MCF 10A (cell line): ENCODE data around the gene AQP3. TPM values are rescaled to one million over a fixed set of nuclear protein-coding genes. Genes with fewer than 3 reads are reported as not detected.

Experiments used
- BruUV-seq: library from RNA; stranded (reverse); fragments of 400-500 nt; replicated peaks from 2 replicates; lab custom pipeline; 2021; lab: Mats Ljungman, UMichigan
- CTCF ChIA-PET: fragments of 300-600 bp; sonication (Branson Sonifier 250); formaldehyde crosslinking; extraction: SDS; loops from one replicate; lab custom pipeline; 2021; ENCODE audit warnings: antibody characterized with exemption, inconsistent platforms; lab: Yijun Ruan, JAX
- POLR2A ChIA-PET: fragments of 300-600, 350-650 bp; sonication (Branson Sonifier 250); formaldehyde crosslinking; extraction: SDS; loops from one replicate; lab custom pipeline; 2020; ENCODE audit warnings: antibody characterized with exemption, inconsistent platforms; lab: Yijun Ruan, JAX
- DNase-seq: peaks from one replicate; pipeline ENCODE4 v3.0.0-alpha.2; 2018; ENCODE audit not compliant: unreplicated experiment
- H3K27ac Mint-ChIP-seq: one replicate; pipeline ENCODE4 v1.8.0; 2022; ENCODE audit warnings: mild to moderate bottlenecking, low read depth, mixed read lengths; ENCODE audit not compliant: unreplicated experiment
- H3K27me3 Mint-ChIP-seq: one replicate; pipeline ENCODE4 v1.8.0; 2022; ENCODE audit warnings: mixed read lengths; ENCODE audit not compliant: insufficient read depth, unreplicated experiment
- H3K36me3 Mint-ChIP-seq: one replicate; pipeline ENCODE4 v1.8.0; 2022; ENCODE audit warnings: mild to moderate bottlenecking, moderate library complexity, mixed read lengths; ENCODE audit not compliant: insufficient read depth, unreplicated experiment
- H3K4me1 Mint-ChIP-seq: one replicate; pipeline ENCODE4 v1.8.0; 2022; ENCODE audit warnings: mixed read lengths; ENCODE audit not compliant: insufficient read depth, unreplicated experiment
- H3K4me3 Mint-ChIP-seq: one replicate; pipeline ENCODE4 v1.8.0; 2022; ENCODE audit warnings: mild to moderate bottlenecking, moderate library complexity, mixed read lengths; ENCODE audit not compliant: unreplicated experiment
- H3K9me3 Mint-ChIP-seq: one replicate; pipeline ENCODE4 v1.8.0; 2022; ENCODE audit warnings: mixed read lengths; ENCODE audit not compliant: unreplicated experiment
- CTCF ChIP-seq: fragments of 200-600 bp; IDR thresholded peaks from one replicate; pipeline ENCODE4 v1.8.0; 2022; ENCODE audit warnings: antibody characterized with exemption, mild to moderate bottlenecking; ENCODE audit not compliant: unreplicated experiment
- intact Hi-C: fragments of 100-400 bp; cut with micrococcal nuclease; formaldehyde crosslinking; loops from 2 replicates; pipeline ENCODE4 v1.14.1; 2022
- total RNA-seq: library from RNA; stranded (reverse); gene quantifications from 2 replicates; pipeline ENCODE4 v1.2.3, GENCODE V29; 2022

AQP3 gene
- total RNA-seq, 1 experiment from 2014 or later: 0.89 TPM

DNA sequence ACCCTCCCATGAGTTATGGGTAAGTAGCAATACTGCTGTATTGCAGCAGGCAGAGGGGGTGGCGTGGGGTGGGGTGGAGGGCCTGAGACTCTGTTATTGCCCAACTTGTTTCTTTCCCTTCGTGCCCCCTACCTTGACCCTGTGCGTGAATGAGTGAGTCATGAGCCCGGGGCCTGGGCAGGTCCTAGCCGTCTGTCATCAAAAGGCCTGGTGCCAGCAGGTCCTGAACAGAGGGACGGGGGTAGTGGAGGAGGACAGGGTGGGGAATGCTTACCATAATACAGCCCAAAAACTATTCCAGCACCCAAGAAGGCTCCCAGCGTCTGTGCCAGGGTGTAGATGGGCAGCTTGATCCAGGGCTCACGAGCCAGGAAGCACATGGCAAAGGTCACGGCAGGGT is 4.3 kb downstream of the AQP3 start:
- no peak overlapping the region for H3K4me3 Mint-ChIP-seq
- no peak overlapping the region for H3K27ac Mint-ChIP-seq
- TF ChIP-seq CTCF: no peak
- peaks cover 56% of the 10 kb centered on the region for H3K4me1 Mint-ChIP-seq
- intact Hi-C loops: no loop called here
- peak; percentile 93 for DNase-seq
- BruUV-seq: no TSS peak
- no peaks in the 10 kb centered on the region for H3K9me3 Mint-ChIP-seq
- H3K36me3 Mint-ChIP-seq: no peaks in the 10 kb centered on the region
- CTCF ChIA-PET: interaction anchor here (1.3 to 3.7 kb wide), 3 partner anchors 9 to 39 kb away, joined by 5 to 23 read pairs (median 5); no protein-coding TSS in a partner anchor
- POLR2A ChIA-PET: interaction anchor here (1.0 to 1.2 kb wide), 2 partner anchors 12 to 27 kb away, joined by 3 read pairs; no protein-coding TSS in a partner anchor
- H3K27me3 Mint-ChIP-seq: no peaks in the 10 kb centered on the region

- DNase-seq: no peak
- H3K9me3 Mint-ChIP-seq: no peaks in the 10 kb centered on the region
- no peak for TF ChIP-seq CTCF
- no peaks in the 10 kb centered on the region for H3K27me3 Mint-ChIP-seq
- intact Hi-C loops: no loop called here
- ChIA-PET CTCF (interaction anchor here (0.9 to 3.7 kb wide), 5 partner anchors 10 to 41 kb away, joined by 3 to 23 read pairs (median 4); partner anchors contain the start of gene NOL6), POLR2A (interaction anchor here (0.7 to 1.2 kb wide), 2 partner anchors 11 to 26 kb away, joined by 3 read pairs; no protein-coding TSS in a partner anchor)
- BruUV-seq: no TSS peak
- H3K4me3 Mint-ChIP-seq: no peak overlapping the region
- no peak overlapping the region for H3K27ac Mint-ChIP-seq
- no peaks in the 10 kb centered on the region for H3K36me3 Mint-ChIP-seq
- H3K4me1 Mint-ChIP-seq: peaks cover 63% of the 10 kb centered on the region
Measured at GRCh38 chr9:33442125-33442524, 5.3 kb downstream of the AQP3 start.

DNA sequence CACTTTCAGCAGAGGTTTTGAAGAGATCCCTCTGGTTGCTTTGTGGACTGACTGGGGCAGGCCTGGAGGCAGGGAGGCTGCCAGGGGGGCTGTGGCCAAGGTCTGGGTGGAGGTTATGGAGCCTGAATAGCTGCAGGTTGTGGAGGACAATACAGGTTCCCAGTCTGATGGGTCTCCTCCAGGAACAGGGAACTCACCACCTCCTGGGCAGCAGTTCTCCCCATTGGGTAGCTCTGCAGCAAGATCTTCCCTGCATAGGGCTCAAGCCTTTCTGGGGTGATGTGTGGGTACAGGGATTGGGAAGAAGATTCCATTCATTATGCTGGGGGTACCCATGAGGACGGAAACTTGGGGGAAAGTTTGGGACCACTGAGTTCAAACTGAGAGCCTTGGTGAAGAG is 6.8 kb downstream of the AQP3 start:
- POLR2A ChIA-PET: interaction anchor here (1.4 kb wide), 1 partner anchor 33 kb away, joined by 4 read pairs; the partner anchor contains the start of gene NOL6
- no TSS peak for BruUV-seq
- H3K27ac Mint-ChIP-seq: no peak overlapping the region

More for the DNA sequence above, 6.8 kb downstream of the AQP3 start:
- intact Hi-C loops: no loop called here
- H3K4me3 Mint-ChIP-seq: no peak overlapping the region
- H3K27me3 Mint-ChIP-seq: no peaks in the 10 kb centered on the region
- no peak for DNase-seq
- peaks cover 53% of the 10 kb centered on the region for H3K4me1 Mint-ChIP-seq
- no peaks in the 10 kb centered on the region for H3K9me3 Mint-ChIP-seq
- no peaks in the 10 kb centered on the region for H3K36me3 Mint-ChIP-seq
- TF ChIP-seq CTCF: no peak
- CTCF ChIA-PET: interaction anchor here (1.2 to 3.7 kb wide), 3 partner anchors 12 to 26 kb away, joined by 4 to 23 read pairs (median 4); no protein-coding TSS in a partner anchor
